HG03280 (cell line): ENCODE data around the gene ZMYND8.

Source experiments
- ATAC-seq: cut with Tn5 transposase; IDR thresholded peaks from one replicate; pipeline ENCODE4 v1.9.1; 2021; ENCODE audit warnings: mild to moderate bottlenecking, moderate library complexity; ENCODE audit not compliant: unreplicated experiment

The ZMYND8 gene

DNA sequence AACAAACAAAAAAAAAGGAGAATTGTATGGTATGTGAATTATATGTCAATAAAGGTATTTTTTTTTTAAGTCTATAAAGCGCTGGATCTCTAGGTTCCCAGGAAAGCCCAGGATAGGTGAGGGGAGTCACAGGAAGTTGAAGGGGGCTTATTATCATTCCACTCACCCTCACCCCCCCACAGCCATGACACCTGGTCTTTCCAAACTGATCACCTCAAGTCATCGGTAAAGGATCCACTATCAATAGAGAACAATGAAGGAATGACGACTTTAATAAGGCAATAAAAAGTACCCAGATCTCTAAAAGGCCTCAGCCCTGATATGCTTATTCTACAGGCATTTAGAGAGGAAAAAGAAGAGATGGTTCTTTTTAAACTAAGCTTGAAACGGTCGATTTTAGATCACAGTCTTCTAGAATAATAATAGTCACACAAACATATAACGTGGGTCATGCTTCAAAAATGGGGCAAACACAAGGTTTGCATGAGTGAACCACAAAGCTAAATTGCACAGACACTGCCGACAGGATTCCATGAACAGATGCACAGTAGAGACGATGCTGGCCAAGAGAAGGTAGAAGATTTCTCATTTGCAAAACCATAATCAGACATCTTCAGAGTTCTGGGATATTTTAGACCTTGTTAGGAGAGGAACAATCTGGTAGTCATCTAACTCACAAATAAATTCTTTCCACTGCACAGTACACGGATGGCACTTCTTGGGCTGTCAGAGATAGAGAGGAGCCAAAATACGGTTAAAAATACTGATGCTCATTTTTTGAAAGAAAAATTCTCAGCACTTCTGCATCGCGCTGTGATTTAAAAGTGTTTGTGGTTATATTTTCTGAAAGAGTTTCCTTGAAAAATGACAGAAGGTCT, 21.0 kb downstream of the ZMYND8 start:
- no peak for ATAC-seq

DNA sequence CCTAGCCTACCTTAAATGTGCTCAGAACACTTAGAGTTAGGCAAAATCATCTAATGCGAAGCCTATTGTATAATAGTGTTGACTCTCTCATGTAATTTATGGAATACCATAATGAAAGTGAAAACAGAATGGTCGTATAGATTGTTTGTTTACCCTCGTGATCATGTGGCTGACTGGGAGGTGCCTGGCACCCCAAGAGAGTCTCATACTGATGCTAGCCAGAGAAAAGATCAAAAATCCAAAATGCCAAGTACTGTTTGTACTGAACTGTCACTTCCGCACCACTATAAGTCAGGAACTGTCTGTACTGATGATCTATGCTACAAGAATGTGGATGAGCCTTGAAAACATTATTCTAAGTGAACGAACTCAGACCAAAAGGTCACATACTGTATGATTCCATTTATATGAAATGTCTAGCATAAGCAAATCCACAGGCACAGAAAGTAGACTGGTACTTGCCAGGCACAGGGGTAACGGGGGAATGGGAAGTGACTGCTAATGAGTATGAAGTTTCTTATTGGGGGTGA, 22.4 kb downstream of the ZMYND8 start:
- no peak for ATAC-seq

DNA sequence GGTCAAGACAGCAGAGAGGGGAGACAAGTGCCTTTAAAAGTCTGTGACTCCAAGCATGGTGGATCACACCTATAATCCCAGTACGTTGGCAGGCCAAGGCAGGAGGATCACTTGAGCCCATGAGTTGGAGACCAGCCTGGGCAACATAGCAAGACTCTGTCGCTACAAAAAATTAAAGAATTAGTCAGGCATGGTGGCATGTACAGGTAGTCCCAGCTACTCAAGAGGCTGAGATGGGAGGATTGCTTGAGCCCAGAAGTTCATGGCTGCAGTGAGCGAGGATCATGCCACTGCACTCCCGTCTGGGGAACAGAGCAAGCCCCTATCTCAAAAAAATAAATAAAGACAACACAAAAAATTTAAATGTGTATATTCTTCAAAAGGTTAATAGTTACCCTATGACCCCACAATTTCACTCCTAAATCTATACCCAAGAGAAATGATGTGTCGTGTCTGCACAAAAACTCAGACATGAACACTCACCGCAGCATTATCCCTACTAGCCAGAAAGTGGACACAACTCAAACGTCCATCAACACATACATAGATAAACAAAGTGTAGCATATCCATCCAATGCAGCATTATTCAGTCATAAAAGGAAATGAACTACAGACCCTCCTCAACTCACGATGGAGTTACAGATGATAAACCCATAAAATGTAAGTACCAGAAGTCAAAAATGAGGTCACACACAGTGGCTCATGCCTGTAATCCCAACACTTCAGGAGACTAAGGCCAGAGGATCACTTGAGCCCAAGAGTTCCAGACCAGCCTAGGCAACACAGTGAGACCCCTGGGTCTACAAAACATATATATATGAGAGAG, 23.9 kb downstream of the ZMYND8 start:
- ATAC-seq: no peak

DNA sequence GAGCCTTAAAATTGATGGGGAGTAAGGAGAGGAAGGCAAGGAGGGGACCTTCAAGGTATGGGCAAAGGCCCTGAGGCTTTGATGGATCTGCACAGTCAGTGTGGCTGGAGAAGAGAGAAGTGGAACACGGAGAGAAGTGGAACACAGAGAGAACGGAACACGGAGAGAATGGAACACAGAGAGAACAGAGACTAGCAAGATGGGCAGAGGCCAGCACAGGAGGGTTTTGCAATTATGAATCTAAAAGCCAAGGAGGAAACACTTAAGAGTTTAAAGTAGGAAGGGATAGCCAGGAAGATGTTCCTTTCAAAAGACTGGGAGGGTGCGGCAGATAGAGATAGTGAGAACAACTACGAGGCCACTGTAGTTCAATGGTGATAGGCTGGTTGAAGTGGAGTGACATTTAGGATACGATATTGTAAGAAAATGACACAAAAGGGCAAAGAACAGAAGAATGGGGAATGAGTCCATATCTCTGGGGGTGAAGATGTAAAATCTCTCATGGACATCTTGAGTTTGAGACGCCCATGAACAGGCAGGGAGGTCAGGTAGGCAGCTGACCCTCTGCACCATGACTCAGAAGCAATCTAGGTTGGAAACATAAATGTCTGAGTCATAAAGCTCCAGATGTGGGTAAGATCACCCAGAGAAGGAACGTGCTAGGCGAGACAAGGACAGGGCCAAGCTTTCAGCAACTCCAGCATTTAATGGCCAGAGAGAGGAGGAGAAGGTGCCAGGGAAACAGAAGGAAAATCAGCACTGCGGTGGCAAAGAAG, 25.4 kb downstream of the ZMYND8 start:
- no peak for ATAC-seq

DNA sequence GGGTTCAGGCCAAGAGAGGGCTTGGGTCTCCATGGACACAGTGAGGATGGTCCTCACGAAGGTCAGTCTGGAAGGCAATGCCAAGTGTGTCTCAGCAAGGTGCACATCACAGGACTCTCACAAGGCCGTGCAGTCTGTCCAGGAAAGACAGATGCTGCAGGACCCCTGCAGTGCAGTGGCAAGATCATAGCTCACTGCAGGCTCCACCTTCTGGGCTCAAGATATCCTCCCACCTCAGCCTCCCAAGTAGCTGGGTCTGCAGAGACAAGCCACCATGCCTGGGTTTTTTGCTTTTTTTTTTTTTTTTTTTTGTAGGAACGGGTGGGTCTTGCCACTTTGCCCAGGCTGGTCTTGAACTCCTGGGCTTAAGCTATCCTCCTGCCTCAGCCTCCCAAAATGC, 26.4 kb downstream of the ZMYND8 start:
- no peak for ATAC-seq

DNA sequence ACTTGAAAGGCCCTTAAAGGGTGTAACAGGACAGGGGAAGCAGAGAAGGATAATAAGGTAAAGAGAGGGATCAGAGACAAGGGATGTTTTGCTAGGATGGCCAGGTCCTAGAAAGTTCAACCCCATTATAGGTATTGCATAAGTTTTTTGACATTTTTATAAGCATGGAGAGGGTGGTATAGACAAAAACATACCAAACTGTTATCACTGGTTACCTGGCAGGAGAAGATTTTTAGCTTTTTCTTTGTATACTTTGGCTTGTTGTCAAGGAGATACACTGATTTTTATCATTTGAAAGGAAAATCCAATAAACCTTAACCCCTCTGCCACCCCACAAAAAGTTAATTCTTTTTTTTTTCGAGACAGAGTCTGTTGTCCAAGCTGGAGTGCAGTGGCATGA, 28.4 kb downstream of the ZMYND8 start:
- ATAC-seq: no peak

DNA sequence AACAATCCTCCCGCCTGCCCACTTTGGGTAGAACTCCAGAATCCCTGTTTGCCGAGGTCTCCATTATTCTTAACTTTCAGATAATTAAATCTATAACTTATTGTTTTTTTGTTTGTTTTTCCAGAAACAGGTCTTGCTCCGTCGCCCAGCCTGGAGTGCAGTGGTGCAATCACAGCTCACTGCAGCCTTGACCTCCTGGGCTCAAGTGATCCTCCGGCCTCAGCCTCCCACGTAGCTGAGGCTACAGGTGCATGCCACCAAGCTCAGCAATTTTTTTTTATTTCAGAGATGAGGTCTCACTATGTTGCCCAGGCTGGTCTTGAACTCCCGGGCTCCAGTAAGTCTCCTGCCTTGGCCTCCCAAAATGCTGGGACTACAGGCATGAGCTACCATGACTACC, 28.8 kb downstream of the ZMYND8 start:
- ATAC-seq: no peak

DNA sequence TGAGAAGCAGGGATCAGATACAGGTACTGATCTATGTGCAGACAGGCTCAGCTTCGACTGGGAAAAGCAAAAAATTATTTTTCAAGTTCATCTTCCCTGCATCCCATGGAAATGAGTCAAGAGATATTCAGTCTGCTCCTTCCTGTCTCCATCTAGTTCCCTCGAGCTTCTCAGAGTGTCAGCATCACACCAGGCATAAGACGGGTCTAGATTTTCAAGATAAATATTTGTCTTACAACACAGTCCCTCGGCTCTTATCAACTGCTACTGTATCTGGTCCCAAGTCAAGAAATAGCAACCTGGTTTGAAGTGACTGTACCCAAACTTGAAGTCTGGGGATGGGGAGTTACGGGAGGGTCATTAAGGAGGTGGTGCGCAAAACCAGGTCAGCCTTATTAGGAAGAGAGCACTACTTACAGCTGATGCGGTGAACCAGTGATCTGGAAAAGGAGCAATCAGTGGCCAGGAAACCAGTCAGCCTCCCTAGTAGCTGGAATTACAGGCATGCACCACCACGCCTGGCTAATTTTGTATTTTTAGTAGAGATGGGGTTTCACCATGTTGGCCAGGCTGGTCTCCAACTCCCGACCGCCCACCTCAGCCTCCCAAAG, 29.7 kb downstream of the ZMYND8 start:
- ATAC-seq: no peak

DNA sequence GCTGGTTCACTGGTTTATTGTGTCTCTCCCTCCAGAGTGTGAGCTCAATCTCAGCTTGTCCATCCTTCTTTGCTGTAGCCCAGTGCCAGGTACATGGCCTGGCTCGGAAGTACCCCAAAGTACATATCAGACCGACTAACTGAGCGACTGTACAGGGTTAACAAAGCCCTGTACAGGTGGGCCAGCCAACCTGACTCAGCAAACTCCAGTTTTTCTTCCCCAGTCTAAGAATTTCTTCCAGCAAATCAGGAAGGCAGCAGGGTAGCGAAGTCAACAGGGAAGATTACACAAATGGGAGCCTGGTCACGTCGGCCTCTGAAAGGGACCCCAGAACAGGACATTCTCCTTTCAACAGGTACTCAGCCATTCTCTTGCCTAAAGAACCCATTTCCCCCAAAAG, 31.3 kb downstream of the ZMYND8 start:
- no peak for ATAC-seq

DNA sequence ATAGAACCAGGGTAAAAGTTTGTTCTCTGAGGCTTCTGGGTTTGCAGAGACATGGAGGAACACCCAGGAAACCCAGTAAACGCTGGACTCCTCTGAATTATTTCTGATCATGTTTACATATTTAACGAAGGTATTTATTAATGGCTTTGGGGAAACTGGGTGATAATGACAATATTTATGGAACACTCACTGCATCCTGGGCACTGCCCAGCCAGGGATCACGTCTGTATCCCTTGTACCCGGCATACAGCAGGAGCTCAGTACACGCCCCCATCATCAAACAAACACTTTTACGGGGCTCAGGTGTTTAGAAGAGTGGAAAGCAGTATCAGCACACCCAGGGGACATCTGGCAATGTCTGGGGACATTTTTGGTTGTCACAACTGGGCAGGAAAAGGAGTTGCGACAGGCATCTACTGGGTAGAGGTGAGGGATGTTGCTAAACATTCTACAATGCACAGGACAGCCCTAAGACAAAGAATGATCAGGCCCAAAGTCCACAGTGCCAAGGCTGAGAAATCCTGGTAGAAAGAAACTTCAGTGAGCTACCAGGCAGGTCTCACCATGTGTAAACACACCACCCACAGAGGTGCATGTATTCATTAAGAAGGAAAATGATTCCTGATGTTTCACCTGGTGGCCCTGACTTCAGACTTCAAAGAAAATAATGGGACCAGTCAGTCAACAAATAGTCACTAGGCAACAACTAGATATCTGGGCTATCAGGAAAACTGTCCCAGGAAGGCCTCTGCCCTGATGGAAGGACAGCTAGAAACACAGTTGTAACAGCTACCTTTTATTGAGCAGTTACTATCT, 35.3 kb downstream of the ZMYND8 start:
- ATAC-seq: no peak

DNA sequence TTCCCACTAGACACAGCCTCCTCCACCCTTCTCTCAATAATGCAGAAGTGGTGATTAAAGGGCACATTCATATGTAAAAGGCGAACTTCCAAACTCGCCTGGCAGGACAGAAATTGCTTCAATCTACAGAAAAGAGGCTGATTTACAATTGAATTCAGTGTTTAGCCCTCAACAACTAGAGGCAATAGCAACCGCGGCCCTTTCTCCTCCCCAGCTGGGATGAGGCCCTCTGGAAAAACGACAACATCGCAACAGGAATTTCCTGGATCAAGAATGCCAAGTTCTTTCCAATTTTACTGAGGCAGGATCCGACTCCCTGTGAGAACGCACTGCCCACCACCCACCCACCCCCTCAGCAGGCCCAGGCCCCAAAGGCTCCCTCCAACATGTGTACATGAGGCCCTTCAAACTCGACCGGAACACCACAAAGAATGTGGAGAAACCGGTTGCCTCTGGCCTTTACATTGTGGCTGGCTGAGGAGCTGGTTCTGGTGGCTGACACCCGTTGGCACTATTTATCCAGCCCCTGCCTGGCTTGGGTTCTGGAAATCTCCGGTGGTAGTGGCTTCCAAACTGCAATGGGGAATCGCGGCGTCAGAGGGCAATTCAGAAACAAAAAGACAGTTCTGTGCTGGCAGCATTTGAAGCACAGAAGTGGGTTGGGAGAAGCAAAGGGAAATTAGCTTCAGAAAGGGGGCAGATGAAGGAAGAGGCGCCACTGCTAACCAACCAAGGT, 36.8 kb downstream of the ZMYND8 start:
- ATAC-seq: no peak

DNA sequence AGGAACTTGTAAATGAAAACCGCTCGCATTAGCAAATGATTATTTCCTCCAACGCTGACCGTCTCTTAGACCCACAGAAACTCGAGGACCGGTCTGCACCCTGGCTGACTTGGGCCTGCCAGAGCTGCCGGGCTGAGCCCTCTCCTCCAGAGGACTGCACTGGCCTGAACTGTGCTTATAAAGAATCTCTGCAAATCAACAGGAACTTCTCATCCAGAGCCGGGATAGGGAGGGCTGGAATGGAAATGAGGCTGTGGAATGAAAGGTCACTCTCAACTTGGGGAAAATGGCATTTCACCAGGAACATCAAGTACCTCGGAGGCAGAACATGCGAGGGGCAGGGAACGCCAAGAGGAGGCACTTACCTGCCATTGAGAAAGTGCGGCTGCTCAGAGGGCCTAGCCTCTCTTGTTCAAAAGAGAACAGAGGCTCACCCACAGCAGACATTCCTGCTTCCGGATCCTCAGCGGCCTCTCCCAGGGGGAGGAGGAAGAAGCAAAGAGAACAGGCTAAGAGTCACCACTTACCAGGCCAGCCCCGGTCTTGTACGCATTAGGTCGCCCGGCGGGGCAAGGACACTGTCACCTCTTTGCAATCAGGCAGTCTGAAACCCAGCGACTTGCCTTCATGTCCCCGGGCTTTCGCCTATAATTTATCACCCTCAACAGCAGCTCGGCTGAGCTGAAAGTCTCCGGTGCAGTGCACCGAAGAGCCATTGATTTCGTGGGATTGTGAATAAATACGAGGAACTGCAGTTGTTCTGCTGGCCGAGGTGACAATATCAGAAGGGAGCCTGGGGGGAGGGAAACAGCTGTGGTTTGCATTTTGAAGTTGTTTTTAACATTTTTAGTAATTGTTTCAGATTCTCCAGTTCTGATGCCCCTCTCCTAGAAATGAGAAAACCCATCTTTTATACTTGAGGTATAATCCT, 37.6 kb downstream of the ZMYND8 start:
- ATAC-seq: no peak

DNA sequence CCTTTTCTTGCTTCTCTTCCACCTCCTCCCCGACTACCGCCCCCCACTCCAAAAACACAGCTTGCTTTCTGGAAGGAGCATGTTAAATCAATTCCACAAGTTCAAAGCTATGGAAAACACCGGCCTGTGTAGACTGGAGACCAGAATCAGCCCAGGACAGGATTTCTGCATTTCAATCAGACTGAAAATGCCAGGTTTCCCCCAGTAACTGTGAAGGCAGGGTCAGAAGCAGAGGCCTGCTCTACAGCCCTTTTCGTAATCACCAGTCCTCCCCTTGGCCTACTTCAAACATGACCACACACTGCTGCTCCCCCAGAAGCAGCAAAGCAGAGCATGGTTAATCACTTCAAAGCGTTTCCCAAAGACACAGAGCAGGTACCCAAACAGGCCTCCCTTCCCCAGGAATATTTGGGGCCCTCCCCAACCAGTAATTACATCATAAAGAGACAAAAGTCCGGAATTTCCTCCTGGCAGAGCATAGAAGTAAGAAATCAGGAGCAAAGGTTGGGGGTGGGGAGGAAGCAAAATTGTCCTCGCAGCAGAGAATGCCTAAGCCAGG, 38.4 kb downstream of the ZMYND8 start:
- ATAC-seq: no peak

DNA sequence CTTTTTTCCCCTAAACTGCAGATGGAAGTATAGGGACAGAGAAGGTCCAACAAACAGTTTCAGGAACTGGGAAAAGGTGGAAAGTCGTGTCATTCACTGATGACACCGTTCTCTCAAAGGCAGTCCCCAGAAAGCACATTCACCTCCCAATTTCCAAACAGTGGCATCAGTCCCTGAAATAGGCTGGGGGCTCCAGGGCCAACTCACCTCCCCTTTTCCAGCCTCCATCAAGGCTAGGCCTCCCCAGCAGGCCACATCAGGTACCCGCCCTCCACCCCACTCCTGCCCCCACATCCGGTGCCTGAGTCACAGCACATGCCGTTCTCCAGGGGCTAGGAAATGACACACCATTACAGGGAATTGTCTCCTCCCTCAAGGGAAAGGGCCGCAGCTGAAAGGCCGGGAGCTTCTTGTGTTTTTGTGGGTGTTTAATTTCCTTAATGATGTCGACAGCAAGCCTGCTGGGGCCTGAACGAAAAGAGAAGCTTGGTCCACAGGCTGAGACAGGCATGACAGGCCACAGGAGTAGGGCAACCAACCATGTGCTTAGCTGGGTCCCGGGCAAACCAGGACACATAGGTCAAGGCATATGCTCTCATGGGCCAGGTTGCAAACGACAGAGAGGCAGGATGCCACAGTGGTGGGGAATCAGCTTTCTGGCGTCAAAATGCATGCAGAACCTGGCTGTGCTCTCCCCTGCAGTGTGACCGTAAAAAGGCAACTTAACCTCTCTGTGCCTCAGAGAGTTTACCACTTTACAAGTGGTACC, 39.2 kb downstream of the ZMYND8 start:
- ATAC-seq: no peak

DNA sequence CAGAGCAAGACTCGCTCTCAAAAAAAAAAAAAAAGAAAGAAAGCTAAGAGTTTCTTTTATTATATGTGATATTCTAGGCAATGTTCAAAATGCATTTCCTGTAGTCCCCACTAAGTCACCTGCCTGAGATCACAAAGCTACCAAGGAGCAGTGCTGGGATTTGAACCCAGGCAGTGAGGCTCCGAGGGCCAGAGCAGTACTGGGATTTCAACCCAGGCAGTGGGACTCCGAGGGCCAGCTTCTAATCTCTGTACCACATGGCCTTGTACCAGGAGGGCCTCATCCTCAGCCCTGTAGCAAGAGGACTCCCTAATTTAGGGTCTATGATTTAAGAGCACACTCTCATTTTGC, 39.7 kb downstream of the ZMYND8 start:
- no peak for ATAC-seq

DNA sequence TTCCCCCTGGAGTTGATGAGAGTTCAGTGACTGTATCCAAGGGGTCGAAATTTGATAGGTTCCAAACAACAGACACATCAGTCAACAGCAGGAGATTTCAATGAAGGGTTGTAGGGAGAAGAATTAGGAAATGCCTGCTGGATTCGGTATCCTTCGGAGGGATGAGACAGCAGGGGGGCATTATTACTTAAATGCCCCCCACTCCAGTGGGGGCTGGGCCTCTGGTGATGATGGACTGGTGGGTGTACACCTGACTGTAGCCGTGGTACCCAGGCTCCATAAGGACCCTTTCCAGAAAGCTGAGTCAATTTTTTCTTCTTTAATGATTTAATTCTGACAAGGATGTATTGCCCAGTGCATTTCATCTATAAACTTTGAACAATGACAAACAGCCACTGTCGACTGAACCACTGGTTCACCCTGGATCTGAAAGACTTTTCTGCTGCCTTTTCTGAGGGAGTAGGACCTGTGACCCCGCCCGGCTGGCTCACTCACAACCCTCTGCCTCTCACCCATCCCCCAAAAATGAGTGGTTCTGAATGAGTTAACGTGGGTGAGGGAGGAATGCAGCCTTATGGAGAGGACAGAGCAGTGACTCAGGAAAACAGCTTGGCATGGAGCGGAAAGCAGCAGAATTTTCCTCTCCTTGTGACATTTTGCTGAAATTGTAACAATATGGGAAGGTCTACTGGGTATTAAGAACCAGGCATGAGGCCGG, 41.0 kb downstream of the ZMYND8 start:
- no peak for ATAC-seq
